KOPT-K1 (cell line): Measurements from ENCODE around the gene RALB.

Experiments used
- H3K27ac ChIP-seq: fragments of 200-600 bp; sonication (generic); 2 replicates; pipeline ENCODE4 v1.5.1; 2016; ENCODE audit warnings: antibody characterized with exemption, mild to moderate bottlenecking, low read depth, low read length; ENCODE audit not compliant: poor library complexity, severe bottlenecking
- H3K36me3 ChIP-seq: fragments of 200-600 bp; sonication (generic); 2 replicates; pipeline ENCODE4 v1.5.1; 2017; ENCODE audit warnings: antibody characterized with exemption, mild to moderate bottlenecking, low read length, moderate library complexity; ENCODE audit not compliant: insufficient read depth
- H3K9me3 ChIP-seq: fragments of 200-600 bp; sonication (generic); 2 replicates; pipeline ENCODE4 v1.5.1; 2017; ENCODE audit warnings: antibody characterized with exemption, low read length, mild to moderate bottlenecking; ENCODE audit not compliant: insufficient read depth, poor library complexity, severe bottlenecking

RALB gene

GRCh38 chr2:120252225-120253020 lies at the start of gene RALB:
RALB (plus strand) TSS chr2:120252852; CDS start chr2:120278665, 25,813 bp downstream.
- no peaks in the 10 kb centered on the region for H3K9me3 ChIP-seq
- peak within 1 kb of the TSS; percentile 53 for H3K27ac ChIP-seq
- H3K36me3 ChIP-seq = no peaks in the 10 kb centered on the region

- H3K9me3 ChIP-seq = peaks cover under 1% of the 10 kb centered on the region
- no peaks in the 10 kb centered on the region for H3K36me3 ChIP-seq
- H3K27ac ChIP-seq = no peak overlapping the region
Observed at GRCh38 chr2:120203251-120204021, 49.2 kb upstream of the RALB start.

- H3K9me3 ChIP-seq = no peaks in the 10 kb centered on the region
- no peak overlapping the region for H3K27ac ChIP-seq
Observed at GRCh38 chr2:120204022-120204405, 48.6 kb upstream of the RALB start.

GRCh38 chr2:120204417-120204816 lies 48.2 kb upstream of the RALB start:
- Histone ChIP-seq H3K9me3 (no peaks in the 10 kb centered on the region), H3K36me3 (no peaks in the 10 kb centered on the region), H3K27ac (no peak overlapping the region)

More at GRCh38 chr2:120204022-120204405, 48.6 kb upstream of the RALB start:
- H3K36me3 ChIP-seq = no peaks in the 10 kb centered on the region

- H3K27ac ChIP-seq = no peak overlapping the region
- no peaks in the 10 kb centered on the region for H3K36me3 ChIP-seq
- no peaks in the 10 kb centered on the region for H3K9me3 ChIP-seq
Observed at GRCh38 chr2:120204945-120205670, 47.5 kb upstream of the RALB start.

GRCh38 chr2:120206022-120206581 lies 46.5 kb upstream of the RALB start:
- Histone ChIP-seq H3K27ac (no peak overlapping the region), H3K9me3 (no peaks in the 10 kb centered on the region), H3K36me3 (no peaks in the 10 kb centered on the region)

GRCh38 chr2:120208381-120209353 lies 44.0 kb upstream of the RALB start:
- Histone ChIP-seq H3K9me3 (no peaks in the 10 kb centered on the region), H3K27ac (no peak overlapping the region), H3K36me3 (no peaks in the 10 kb centered on the region)

GRCh38 chr2:120209427-120210269 lies 43.0 kb upstream of the RALB start:
- Histone ChIP-seq H3K36me3 (no peaks in the 10 kb centered on the region), H3K27ac (no peak overlapping the region), H3K9me3 (no peaks in the 10 kb centered on the region)

- H3K27ac ChIP-seq = no peak overlapping the region
- no peaks in the 10 kb centered on the region for H3K9me3 ChIP-seq
- H3K36me3 ChIP-seq = no peaks in the 10 kb centered on the region
Observed at GRCh38 chr2:120210270-120210693, 42.4 kb upstream of the RALB start.

- Histone ChIP-seq H3K27ac (no peak overlapping the region), H3K36me3 (peaks cover 53% of the 10 kb centered on the region), H3K9me3 (no peaks in the 10 kb centered on the region)
Observed at GRCh38 chr2:120218181-120218580, 34.5 kb upstream of the RALB start.

GRCh38 chr2:120219291-120219690 lies 33.4 kb upstream of the RALB start:
- no peak overlapping the region for H3K27ac ChIP-seq
- H3K36me3 ChIP-seq = peaks cover 53% of the 10 kb centered on the region
- H3K9me3 ChIP-seq = no peaks in the 10 kb centered on the region

- Histone ChIP-seq H3K27ac (no peak overlapping the region), H3K36me3 (peaks cover 53% of the 10 kb centered on the region), H3K9me3 (no peaks in the 10 kb centered on the region)
Observed at GRCh38 chr2:120219766-120220165, 32.9 kb upstream of the RALB start.

- peaks cover 52% of the 10 kb centered on the region for H3K36me3 ChIP-seq
- H3K9me3 ChIP-seq = no peaks in the 10 kb centered on the region
- H3K27ac ChIP-seq = no peak overlapping the region
Observed at GRCh38 chr2:120220756-120221155, 31.9 kb upstream of the RALB start.
